ENCODE measurements around the gene CFL1. TPM values are rescaled to one million over a fixed set of nuclear protein-coding genes. Genes with fewer than 3 reads are reported as not detected.

Gene CFL1
- total and polyA plus RNA-seq, 9 donors: 215 to 693 (median 476) TPM

DNA sequence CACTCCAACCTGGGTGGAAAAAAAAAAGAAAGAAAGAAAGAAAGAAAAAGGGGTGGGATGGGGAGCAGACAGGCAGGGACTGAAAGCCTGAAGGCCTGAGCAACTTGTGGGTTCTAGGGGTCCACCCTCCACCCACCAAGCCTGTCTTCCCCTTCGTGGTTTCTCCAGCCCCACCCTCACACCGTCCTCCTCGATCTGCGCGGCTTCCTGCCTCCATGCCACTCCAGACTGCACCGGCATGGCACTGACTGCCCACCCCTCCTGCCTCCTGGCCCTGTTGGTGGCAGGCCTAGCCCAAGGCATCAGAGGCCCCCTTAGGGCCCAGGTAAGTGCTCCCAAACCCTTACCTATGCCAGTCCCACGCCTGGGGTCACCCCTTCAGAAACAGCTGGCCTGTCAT lies 21.6 kb upstream of the CFL1 start, which contains the start of gene CTSW:
TSS of gene CTSW (plus strand) at position 221 of the 400 bp plus-strand sequence. CDS start at position 239, 18 bp downstream.
- H3K9me3 ChIP-seq: no peaks in the 10 kb centered on the region
- no peaks in the 10 kb centered on the region for H3K36me3 ChIP-seq
- 52 to 68% (median 60%) methylated on average over 7 of the region's 7 CpGs for WGBS, 3 donors
- no peaks in the 10 kb centered on the region for H3K4me1 ChIP-seq (ENCODE audit: insufficient read depth)
- H3K4me3 ChIP-seq: no peak within 1 kb of the TSS
- no peak for TF ChIP-seq EP300 (IDR thresholded peaks at IDR 0.05)
- intact Hi-C loops (cut with DNase I): loop anchor here (5.0 to 10.0 kb wide), 4 partner anchors 85 to 1235 kb away; partner anchors contain the start of genes KDM2A (in 1 of the 4) and SART1 (in 1 of the 4)
- no peak within 1 kb of the TSS for H3K27ac ChIP-seq
- no peaks in the 10 kb centered on the region for H3K27me3 ChIP-seq
- DNase-seq: peak in 1 of 5 donors; percentile 14

DNA sequence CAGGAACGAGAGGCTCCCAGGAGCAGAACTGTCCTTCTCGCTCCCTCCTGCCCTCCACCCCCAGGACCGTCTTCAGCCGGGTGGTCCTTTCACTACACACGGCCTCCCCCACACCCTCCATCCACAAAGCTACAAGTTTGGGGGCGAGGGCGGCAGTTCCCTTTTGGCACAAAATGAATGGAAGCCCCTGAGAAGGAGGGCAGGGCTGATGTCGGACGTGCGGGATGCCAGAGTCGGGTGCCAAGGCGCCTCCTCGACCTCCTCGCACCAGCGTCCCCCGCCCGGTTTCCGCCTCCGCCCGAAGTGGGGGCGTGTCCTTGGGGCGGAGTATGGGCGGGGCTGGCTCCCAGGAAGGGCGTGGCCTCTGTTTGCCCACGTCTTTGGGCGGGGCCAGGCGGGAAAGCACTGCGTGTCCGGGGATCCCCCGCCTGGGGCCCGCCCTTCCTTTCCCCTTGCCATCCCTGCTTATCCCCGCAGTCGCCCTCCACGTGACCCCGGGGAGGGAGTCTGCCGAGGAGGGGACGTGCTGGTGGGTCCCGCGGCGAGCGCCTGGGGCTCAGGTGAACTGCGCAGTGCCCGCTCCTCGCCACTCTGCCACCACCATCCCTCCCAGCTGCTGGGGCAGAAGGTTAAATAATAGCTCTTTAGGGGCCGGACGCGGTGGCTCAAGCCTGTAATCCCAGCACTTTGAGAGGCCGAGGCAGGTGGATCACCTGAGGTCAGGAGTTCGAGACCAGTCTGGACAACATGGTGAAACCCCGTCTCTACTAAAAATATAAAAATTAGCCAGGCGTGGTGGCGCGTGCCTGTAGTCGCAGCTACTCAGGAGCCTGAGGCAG lies 15.6 kb upstream of the CFL1 start:
- peaks cover 4% of the 10 kb centered on the region for H3K4me1 ChIP-seq (ENCODE audit: insufficient read depth)
- peak; percentile 94 to 99 (median 97) for DNase-seq
- H3K36me3 ChIP-seq: no peaks in the 10 kb centered on the region
- WGBS, 3 donors: 6 to 9% (median 8%) methylated on average over 46 to 54 of the region's 54 CpGs
- peak overlapping the region; percentile 85 to 96 for H3K27ac ChIP-seq
- H3K9me3 ChIP-seq: no peaks in the 10 kb centered on the region
- H3K27me3 ChIP-seq: no peaks in the 10 kb centered on the region
- TF ChIP-seq POLR2A (IDR thresholded peaks at IDR 0.05) (peak; percentile 90), EP300 (IDR thresholded peaks at IDR 0.05) (peak; percentile 68)
- TF ChIP-seq, protein P1, sequence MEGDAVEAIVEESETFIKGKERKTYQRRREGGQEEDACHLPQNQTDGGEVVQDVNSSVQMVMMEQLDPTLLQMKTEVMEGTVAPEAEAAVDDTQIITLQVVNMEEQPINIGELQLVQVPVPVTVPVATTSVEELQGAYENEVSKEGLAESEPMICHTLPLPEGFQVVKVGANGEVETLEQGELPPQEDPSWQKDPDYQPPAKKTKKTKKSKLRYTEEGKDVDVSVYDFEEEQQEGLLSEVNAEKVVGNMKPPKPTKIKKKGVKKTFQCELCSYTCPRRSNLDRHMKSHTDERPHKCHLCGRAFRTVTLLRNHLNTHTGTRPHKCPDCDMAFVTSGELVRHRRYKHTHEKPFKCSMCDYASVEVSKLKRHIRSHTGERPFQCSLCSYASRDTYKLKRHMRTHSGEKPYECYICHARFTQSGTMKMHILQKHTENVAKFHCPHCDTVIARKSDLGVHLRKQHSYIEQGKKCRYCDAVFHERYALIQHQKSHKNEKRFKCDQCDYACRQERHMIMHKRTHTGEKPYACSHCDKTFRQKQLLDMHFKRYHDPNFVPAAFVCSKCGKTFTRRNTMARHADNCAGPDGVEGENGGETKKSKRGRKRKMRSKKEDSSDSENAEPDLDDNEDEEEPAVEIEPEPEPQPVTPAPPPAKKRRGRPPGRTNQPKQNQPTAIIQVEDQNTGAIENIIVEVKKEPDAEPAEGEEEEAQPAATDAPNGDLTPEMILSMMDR (IDR thresholded peaks at IDR 0.05): no peak
- H3K4me3 ChIP-seq: peak overlapping the region; percentile 63
- intact Hi-C loops (cut with DNase I): no loop called here

DNA sequence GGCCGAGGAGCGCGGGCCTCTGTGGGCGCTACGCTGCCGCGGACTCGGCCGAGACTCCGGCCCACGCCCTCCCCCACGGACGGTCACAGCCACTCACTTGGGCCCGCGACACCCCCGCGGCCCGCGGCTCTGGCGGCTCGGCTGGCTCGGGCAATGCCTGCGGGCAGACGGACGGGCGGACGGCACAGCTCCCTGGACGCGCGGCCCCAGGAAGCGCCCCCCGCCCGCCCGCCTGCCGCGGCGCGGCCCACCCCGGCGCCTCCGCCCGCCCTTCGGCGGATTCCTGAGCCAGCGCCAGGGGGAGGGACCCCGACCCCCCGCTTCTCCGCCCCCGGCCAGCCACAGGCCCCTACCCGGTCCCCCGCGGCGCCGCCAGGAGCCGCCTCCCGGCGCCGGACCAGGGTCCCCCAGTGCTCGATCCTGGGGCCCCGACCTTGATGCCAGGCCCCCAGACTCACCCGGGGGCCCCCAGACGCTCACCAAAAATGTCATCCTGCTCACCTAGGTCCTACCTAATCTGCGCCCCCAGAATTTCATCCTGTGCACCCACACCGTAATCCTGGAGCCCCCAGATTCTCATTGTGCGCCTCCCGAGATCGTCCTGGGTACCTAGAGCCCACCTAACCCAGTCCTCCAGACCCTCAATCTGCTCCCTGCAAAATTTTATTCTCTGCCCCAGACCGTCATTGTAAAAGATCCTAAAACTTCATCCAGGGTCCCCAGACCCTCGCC lies 14.8 kb upstream of the CFL1 start, which contains the start of gene EFEMP2:
TSS of gene EFEMP2 (minus strand) at position 215 of the 732 bp plus-strand sequence. CDS start 446 bp downstream, outside the sequence.
- Histone ChIP-seq H3K36me3 (no peaks in the 10 kb centered on the region), H3K4me3 (peak within 1 kb of the TSS; percentile 63), H3K4me1 (ENCODE audit: insufficient read depth) (peaks cover 4% of the 10 kb centered on the region), H3K27me3 (no peaks in the 10 kb centered on the region), H3K27ac (peak within 1 kb of the TSS; percentile 85 to 96), H3K9me3 (no peaks in the 10 kb centered on the region)
- 0 to 1% (median 0%) methylated on average over 11 to 69 of the region's 69 CpGs for WGBS, 3 donors
- intact Hi-C loops (cut with DNase I): no loop called here
- DNase-seq: peak; percentile 66 to 81 (median 70)
- TF ChIP-seq POLR2A (IDR thresholded peaks at IDR 0.05): peak; percentile 25
- TF ChIP-seq, protein P1 (IDR thresholded peaks at IDR 0.05): no peak

DNA sequence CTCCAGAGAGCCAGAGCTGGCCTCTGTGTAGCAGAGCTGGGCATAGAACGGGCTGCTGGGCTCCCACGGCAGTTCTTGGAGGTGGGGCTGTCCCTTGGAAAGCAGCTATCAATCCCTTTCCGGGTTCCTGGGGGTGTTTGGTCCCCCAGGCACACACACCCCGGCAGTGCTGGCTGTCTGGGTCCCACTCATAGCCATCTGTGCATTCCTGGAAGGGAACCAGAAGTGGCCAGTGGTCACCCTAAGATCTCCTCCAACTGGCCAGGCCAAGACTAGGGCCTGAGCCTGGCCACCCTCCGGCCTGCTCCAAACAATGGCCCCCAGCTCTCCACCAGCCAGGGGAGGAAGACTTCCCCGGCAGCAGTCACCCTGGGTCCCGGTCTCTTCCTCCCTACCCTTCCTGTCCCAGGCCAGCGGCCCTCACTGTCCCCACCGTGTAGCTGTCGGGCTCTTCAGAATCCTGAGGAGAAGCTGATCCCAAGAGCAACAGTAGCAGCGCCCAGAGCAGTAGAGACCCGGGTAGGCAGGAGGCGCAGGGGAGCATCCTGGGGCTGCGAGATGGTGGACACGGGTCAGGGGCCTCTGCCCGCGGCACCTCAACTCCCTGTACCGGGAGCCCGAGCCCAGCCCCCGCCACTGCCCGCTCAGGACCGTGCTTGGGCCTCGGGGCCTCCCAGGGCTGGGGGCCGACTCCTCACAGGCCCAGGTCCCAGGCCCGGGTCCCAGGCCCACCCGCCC lies 14.0 kb upstream of the CFL1 start:
- TF ChIP-seq, protein P1 (IDR thresholded peaks at IDR 0.05): no peak
- TF ChIP-seq POLR2A (IDR thresholded peaks at IDR 0.05) (no peak), EP300 (IDR thresholded peaks at IDR 0.05) (no peak)
- Histone ChIP-seq H3K4me1 (ENCODE audit: insufficient read depth) (peaks cover 4% of the 10 kb centered on the region), H3K4me3 (peak overlapping the region; percentile 63), H3K36me3 (no peaks in the 10 kb centered on the region), H3K27ac (peak overlapping the region; percentile 85 to 96), H3K27me3 (no peaks in the 10 kb centered on the region), H3K9me3 (no peaks in the 10 kb centered on the region)
- 3 to 6% (median 5%) methylated on average over 23 to 26 of the region's 26 CpGs for WGBS, 3 donors
- DNase-seq: peak in 4 of 5 donors; percentile 43 to 67 (median 57)
- intact Hi-C loops (cut with DNase I): no loop called here

Data from ovary (tissue), 9 donors.